Measurements from ENCODE around the gene MMP28. TPM values are rescaled to one million over a fixed set of nuclear protein-coding genes. Genes with fewer than 3 reads are reported as not detected.
A peak's percentile ranks its signal among the peaks of the same experiment; 100 is the strongest.

Gene MMP28
- total RNA-seq, 1 experiment from 2014 or later: 2.4 TPM

DNA sequence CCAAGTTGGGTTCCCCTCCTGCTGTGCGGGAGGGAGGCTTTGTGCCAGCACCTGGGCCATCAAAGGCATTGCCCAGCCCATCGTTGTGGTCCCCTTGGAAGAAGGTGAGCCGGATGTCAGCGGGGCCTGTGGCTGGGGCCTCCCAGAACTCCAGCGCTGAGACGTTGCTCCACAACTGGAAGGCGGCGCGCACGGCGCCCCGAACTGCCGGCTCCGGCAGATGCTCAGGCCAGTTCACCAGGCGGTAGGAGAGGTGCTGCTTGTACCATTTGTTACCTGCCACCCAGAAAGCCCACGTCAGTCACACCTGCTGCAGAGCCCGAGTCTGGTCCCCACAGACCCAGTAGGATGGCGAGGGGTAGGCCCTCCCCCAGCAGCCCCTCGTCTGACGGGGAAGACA is 22.3 kb downstream of the MMP28 start:
- no TSS peak for BruUV-seq (replicated peaks)
- no peak for ATAC-seq
- H3K4me3 ChIP-seq (ENCODE audit: low read length): no peak overlapping the region
- no peak for DNase-seq
- H3K4me1 ChIP-seq (ENCODE audit: insufficient read depth, low read length): peaks cover 4% of the 10 kb centered on the region; the same call in 1 of the 2 replicates
- POLR2A ChIA-PET (ENCODE audit: unreplicated experiment): no interaction called here
- TF ChIP-seq EZH2phosphoT487 (IDR thresholded peaks at IDR 0.05; ENCODE audit: borderline replicate concordance, low read length): no peak
- no peak for TF ChIP-seq EZH2 (IDR thresholded peaks at IDR 0.05; ENCODE audit: low read length, unreplicated experiment)
- TF ChIP-seq, protein P1, sequence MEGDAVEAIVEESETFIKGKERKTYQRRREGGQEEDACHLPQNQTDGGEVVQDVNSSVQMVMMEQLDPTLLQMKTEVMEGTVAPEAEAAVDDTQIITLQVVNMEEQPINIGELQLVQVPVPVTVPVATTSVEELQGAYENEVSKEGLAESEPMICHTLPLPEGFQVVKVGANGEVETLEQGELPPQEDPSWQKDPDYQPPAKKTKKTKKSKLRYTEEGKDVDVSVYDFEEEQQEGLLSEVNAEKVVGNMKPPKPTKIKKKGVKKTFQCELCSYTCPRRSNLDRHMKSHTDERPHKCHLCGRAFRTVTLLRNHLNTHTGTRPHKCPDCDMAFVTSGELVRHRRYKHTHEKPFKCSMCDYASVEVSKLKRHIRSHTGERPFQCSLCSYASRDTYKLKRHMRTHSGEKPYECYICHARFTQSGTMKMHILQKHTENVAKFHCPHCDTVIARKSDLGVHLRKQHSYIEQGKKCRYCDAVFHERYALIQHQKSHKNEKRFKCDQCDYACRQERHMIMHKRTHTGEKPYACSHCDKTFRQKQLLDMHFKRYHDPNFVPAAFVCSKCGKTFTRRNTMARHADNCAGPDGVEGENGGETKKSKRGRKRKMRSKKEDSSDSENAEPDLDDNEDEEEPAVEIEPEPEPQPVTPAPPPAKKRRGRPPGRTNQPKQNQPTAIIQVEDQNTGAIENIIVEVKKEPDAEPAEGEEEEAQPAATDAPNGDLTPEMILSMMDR (conservative IDR thresholded peaks at IDR 0.05; ENCODE audit: low read depth, low read length): no peak
- no peaks in the 10 kb centered on the region for H3K27me3 ChIP-seq (ENCODE audit: low read length)
- no peaks in the 10 kb centered on the region for H3F3A ChIP-seq (ENCODE audit: low read length, unreplicated experiment)
- H3K9me3 ChIP-seq (ENCODE audit: low read length): no peaks in the 10 kb centered on the region
- no peak overlapping the region for H3K27ac ChIP-seq (ENCODE audit: low read length)
- no peaks in the 10 kb centered on the region for H3K36me3 ChIP-seq (ENCODE audit: low read depth, low read length)
- no peaks in the 10 kb centered on the region for H3K9me2 ChIP-seq (replicated peaks; ENCODE audit: low read length)
- no peak overlapping the region for H3K4me2 ChIP-seq (ENCODE audit: low read length)
- intact Hi-C loops (cut with micrococcal nuclease): no loop called here
- no peak overlapping the region for H2AFZ ChIP-seq (ENCODE audit: low read length)
- CTCF ChIA-PET: no interaction called here
- H4K20me1 ChIP-seq (ENCODE audit: low read length): no peaks in the 10 kb centered on the region
- no peak overlapping the region for H3K9ac ChIP-seq (ENCODE audit: low read length)
- no peaks in the 10 kb centered on the region for H3K79me2 ChIP-seq (ENCODE audit: low read length)

DNA sequence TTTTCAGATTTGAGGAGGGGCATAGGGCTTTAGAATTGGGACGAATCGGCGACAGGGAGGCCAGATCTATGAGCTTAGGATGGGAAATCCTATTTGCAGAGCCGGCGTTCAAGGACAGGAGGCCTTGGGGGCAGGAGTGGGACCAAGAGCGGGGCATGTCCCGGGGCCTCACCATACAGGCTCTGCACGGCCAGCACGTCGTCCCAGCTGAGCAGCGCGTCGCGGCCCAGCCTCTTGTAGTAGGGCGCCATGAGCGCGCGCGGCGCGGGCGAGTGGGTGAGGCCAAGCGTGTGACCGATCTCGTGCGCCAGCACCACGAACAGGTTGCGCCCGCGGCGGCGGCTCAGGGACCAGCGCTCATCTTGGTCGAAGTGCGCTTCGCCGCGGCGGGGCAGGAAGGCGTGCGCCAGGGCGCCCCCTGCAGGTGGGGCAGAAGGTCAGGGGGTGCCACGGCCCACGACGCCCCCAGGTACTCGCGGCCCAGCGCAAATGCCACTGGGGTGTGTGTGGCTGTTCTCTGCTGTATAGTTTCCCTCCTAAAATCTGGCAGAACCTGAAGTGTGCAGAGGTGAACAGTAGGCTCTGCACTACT is 25.4 kb downstream of the MMP28 start:
- ATAC-seq (no peak), DNase-seq (no peak)
- BruUV-seq (replicated peaks): no TSS peak
- Histone ChIP-seq H3F3A (ENCODE audit: low read length, unreplicated experiment) (no peaks in the 10 kb centered on the region), H3K4me1 (ENCODE audit: insufficient read depth, low read length) (no peaks in the 10 kb centered on the region), H2AFZ (ENCODE audit: low read length) (no peak overlapping the region), H3K79me2 (ENCODE audit: low read length) (no peaks in the 10 kb centered on the region), H3K9ac (ENCODE audit: low read length) (no peak overlapping the region), H3K9me3 (ENCODE audit: low read length) (no peaks in the 10 kb centered on the region), H3K4me3 (ENCODE audit: low read length) (no peak overlapping the region), H3K27ac (ENCODE audit: low read length) (no peak overlapping the region), H3K27me3 (ENCODE audit: low read length) (no peaks in the 10 kb centered on the region), H3K9me2 (replicated peaks; ENCODE audit: low read length) (no peaks in the 10 kb centered on the region), H4K20me1 (ENCODE audit: low read length) (no peaks in the 10 kb centered on the region), H3K4me2 (ENCODE audit: low read length) (no peak overlapping the region), H3K36me3 (ENCODE audit: low read depth, low read length) (no peaks in the 10 kb centered on the region)
- ChIA-PET POLR2A (ENCODE audit: unreplicated experiment) (no interaction called here), CTCF (no interaction called here)
- intact Hi-C loops (cut with micrococcal nuclease): no loop called here
- TF ChIP-seq EZH2 (IDR thresholded peaks at IDR 0.05; ENCODE audit: low read length, unreplicated experiment): no peak
- TF ChIP-seq, protein P1 (conservative IDR thresholded peaks at IDR 0.05; ENCODE audit: low read depth, low read length): peak; percentile 45

DNA sequence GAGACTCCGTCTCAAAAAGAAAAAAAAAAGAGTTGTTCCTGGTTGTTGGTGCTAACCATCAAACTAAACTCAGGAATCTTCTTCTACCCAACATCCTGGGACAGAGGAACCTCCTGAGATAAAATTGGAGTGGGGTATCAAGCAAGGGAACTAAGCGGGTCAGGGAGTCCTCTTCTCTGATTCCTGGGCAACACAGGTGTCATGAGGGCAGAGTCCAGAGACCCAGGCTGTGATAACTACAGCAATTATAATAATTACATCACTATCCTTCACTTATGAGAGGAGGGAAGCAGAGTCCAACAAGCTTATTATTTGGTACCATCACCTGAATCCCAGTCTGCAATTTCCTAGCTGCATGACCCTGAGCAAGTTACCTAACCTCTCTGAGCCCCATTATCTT is 26.6 kb downstream of the MMP28 start:
- Histone ChIP-seq H3K4me1 (ENCODE audit: insufficient read depth, low read length) (0 out of 2 replicates have a peak, but pooled peaks cover 3% of the 10 kb centered on the region), H3K36me3 (ENCODE audit: low read depth, low read length) (no peaks in the 10 kb centered on the region; the same call in 1 of the 2 replicates), H3K27me3 (ENCODE audit: low read length) (no peaks in the 10 kb centered on the region), H2AFZ (ENCODE audit: low read length) (no peak overlapping the region), H4K20me1 (ENCODE audit: low read length) (no peaks in the 10 kb centered on the region), H3K9ac (ENCODE audit: low read length) (no peak overlapping the region), H3K4me2 (ENCODE audit: low read length) (no peak overlapping the region), H3K4me3 (ENCODE audit: low read length) (no peak overlapping the region), H3K27ac (ENCODE audit: low read length) (no peak overlapping the region), H3K9me3 (ENCODE audit: low read length) (no peaks in the 10 kb centered on the region), H3K9me2 (replicated peaks; ENCODE audit: low read length) (no peaks in the 10 kb centered on the region), H3F3A (ENCODE audit: low read length, unreplicated experiment) (no peaks in the 10 kb centered on the region), H3K79me2 (ENCODE audit: low read length) (no peaks in the 10 kb centered on the region)
- ChIA-PET CTCF (no interaction called here), POLR2A (ENCODE audit: unreplicated experiment) (no interaction called here)
- DNase-seq: no peak
- BruUV-seq (replicated peaks): no TSS peak
- TF ChIP-seq EZH2 (IDR thresholded peaks at IDR 0.05; ENCODE audit: low read length, unreplicated experiment): no peak
- TF ChIP-seq, protein P1 (conservative IDR thresholded peaks at IDR 0.05; ENCODE audit: low read depth, low read length): no peak
- no peak for TF ChIP-seq EZH2phosphoT487 (IDR thresholded peaks at IDR 0.05; ENCODE audit: borderline replicate concordance, low read length)
- intact Hi-C loops (cut with micrococcal nuclease): no loop called here
- no peak for ATAC-seq

All from PC-3 (cell line).